NCI-H1930 (cell line): ENCODE results near the gene SNX25.
"Not testable (repeated sequence)": the region's sequence is repeated elsewhere in the genome, so short reads cannot be mapped to it uniquely, and the experiment has no call there.

ENCODE experiments used
- DNase-seq, 2 experiments: peaks; one replicate each; lab custom pipeline; 2025; lab: John Stamatoyannopoulos, UW

SNX25 gene

GRCh38 chr4:185305979-185306442 lies 96.6 kb downstream of the SNX25 start:
- DNase-seq, result peak; percentile 37 to 48

DNA sequence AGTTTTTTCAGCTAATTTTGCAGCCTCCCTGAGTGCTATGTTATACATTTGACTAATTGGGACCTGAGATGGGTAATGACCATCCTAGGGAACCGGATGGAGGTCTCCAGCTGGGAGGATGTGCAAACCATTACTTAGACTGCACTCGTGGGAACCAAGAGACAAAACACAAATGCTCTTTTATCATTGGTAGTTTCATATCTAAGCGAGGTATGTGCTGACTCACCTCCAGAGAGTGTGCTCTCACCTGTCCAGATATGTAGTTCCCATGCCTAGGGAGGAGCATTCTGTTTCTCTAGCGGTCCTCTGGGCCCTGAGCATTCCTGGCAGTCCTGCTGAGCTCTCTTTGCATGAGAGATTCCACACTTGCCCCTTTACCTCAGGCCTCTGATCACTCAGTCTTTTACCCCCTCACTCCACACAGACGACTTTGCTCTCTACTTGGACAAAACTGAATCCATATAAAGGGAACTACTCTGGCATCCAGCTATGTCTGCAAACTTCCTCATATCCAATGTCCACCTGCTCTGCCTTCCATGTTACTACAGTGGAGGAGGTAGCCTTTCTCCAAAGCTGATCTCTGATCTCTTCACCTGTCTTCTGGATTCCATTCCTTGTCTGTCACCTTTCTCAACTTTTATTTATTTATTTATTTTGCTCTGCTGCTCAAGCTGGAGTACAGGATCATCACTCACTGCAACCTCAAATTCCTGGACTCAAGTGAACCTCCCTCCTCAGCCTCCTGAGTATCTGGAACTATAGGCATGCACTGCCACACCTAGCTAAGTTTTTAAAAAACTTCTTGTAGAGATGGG lies 97.9 kb downstream of the SNX25 start:
- no peak for DNase-seq

DNA sequence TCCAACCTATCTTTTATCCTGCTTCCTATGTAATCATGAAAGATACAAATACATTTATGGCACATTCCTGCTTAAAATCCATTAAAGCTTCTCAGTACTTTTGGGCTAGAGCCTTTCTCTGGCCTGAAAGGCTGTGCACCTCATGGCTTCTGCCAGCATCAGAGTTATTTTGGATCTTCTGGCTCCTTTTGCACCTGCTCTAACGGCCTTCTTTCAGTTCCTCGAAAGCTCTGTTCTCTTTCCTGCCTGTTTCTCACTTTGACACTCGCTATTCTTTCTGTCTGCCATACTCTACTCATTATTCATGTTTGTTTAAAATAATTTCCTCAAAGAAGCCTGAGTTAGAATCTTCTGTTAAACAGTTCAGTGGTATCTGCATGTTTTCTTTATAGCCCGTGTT lies 100.4 kb downstream of the SNX25 start:
- no peak for DNase-seq

- no peak for DNase-seq
Observed at GRCh38 chr4:185311113-185311888, 101.9 kb downstream of the SNX25 start.

DNA sequence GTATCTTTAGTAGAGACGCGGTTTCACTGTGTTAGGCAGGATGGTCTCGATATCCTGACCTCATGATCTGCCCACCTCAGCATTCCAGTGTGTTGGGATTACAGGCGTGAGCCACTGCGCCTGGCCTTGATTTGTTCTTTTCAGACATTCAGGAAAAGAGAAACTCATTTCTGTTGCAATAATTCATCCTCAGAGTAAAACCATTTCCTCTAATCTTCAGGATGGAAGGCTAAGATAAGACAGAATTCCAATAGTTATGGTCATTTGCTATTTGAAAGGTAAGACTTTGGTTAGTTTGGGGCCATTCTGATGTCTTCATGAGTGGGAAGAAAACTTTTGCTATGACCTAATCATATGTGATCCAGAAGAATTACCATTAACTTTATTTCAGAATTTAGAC lies 103.3 kb downstream of the SNX25 start:
- DNase-seq, result no peak

DNA sequence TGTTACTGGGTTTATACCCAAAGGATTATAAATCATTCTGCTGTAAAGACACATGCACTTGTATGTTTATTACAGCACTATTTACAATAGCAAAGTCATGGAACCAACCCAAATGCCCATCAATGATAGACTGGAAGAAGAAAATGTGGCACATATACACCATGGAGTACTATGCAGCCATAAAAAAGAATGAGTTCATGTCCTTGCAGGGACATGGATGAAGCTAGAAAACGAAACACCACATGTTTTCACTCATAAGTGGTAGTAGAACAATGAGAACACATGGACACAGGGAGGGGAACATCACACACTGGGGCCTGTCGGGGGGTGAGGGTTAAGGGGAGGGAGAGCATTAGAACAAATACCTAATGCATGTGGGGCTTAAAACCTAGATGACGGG lies 108.1 kb downstream of the SNX25 start:
- DNase-seq, result not testable (repeated sequence)

GRCh38 chr4:185317880-185318279 lies 108.5 kb downstream of the SNX25 start:
- no peak for DNase-seq

- DNase-seq, result peak; percentile 8 to 11
Observed at GRCh38 chr4:185318679-185319078, 109.3 kb downstream of the SNX25 start.

DNA sequence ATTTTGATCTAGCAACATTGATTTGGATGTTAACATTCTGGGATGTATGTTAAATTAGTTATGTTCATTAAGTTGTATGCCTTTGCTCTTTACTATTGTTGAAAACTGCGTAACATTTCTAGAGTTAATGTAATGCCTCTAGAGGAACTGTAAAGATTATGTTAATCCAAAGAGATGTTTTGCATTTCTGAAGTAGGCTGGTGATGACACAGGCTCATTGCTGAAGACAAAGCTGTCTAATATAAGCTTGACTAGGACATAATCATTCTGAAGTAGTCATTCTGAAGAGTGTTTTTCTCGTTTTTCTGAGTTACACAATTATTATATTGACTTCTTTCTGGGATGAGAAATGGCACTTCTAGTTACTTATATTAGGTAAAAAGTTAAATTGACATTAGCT lies 113.4 kb downstream of the SNX25 start:
- DNase-seq, result no peak

DNA sequence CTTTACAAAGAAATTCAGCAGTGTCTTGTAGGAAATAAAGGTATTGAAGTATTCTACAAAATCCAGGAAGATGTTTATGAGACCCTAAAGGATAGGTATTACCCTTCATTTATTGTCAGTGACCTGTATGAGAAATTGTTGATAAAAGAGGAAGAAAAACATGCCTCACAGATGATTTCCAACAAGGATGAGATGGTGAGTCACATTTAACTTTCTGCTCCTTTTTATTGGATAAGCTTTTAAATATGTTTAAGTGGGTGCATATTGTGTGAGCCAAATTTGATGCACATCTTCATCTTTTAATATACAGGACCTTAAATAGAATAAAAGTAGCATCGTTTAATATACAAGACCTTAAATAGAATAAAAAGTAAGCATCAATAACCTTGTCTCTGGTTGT lies 114.2 kb downstream of the SNX25 start:
- no peak for DNase-seq

GRCh38 chr4:185324361-185324760 lies 115.0 kb downstream of the SNX25 start:
- DNase-seq, result not testable (repeated sequence)

- not testable (repeated sequence) for DNase-seq
Observed at GRCh38 chr4:185325721-185326120, 116.3 kb downstream of the SNX25 start.

- no peak for DNase-seq
Observed at GRCh38 chr4:185328586-185328985, 119.2 kb downstream of the SNX25 start.

DNA sequence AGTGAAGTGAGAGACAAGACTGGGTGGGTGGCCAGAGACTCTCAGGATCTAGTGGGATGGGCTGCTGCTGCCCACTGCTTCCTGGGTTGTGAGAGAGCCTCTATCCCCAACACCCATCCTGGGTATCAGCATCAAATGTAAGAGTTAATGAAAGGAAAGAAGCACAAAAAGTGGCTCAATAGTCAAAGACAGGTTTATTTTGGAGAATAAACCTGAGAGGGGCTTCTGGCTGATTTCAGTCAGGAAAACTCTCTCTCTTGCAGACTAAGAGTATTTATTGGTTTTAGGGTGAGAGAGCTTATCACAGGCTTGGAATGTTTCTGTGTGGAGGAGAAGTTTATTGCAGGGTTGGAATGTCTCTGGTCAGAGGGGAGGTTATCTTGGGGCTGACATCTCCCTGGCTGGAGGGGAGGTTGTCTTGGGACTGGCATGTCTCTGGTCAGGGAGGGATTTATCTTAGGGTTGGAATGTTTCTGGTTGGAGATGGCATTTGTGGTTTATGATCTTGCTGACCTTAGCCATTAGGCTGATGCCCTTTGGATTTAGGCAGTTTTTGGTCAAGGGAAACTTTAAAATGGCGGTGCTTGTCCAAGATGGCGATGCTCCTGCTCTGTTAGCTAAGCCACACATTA lies 120.6 kb downstream of the SNX25 start:
- not testable (repeated sequence) for DNase-seq

DNA sequence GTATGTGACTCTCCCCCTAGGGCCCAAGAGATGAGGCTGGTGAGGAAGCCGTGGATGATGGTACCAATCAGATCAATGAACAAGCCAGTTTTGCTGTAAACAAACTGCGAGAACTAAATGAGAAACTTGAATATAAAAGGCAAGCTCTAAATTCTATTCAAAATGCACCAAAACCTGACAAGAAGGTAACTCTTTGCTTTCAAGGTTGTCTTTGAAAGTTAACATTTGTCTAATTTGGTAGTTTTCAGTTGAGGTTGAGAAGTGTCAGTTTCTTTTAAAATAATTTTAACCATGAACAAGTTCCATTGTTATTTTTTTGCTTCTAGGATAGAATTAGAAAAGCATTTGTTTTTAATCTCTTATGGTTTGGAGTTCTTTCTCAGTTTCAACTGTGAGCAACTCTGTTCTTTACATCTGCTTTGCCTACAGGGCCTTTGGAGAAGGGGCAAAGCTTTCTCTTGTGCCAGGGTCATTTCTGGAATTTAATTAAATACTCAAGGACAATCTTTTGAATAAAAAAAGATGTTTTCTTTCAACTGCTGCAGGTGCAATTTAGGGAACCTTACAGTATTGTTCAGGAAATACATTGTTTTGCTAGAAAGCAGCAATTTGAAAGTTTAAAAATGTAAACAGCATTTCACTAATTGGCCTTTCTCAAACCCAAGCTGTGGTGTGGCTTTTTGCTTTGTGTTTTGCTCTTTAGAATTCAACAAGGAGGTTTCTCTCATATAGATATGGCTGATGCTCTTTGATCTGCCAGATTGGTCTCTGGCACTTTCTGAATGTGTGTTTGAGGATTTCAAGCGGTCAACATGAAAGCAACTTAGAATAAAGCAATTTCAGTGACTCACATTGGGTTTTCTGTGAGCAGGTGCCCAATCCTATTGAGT lies 123.4 kb downstream of the SNX25 start:
- DNase-seq, result peak; percentile 54 to 80

DNA sequence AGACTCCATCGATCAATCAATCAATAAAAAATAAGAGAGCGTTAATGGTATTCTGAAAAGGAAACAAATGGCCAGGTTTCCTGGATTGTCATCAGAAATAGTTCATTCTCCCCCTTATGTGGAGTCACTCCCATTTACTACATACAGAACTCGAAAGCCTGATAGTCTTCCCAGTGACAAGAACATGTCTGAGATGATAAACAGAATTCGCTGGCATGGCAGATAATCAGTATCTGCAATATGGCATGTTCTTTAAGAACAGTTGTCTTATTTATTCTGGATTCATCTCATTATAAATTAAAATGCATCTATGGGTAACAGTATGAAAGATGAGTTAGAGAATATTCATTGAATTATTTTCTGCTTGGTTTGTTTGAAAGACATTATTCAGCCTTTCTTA lies 124.9 kb downstream of the SNX25 start:
- no peak for DNase-seq

- DNase-seq, result no peak
Observed at GRCh38 chr4:185335579-185335978, 126.2 kb downstream of the SNX25 start.

- no peak for DNase-seq
Observed at GRCh38 chr4:185339941-185340340, 130.5 kb downstream of the SNX25 start.

- no peak for DNase-seq
Observed at GRCh38 chr4:185341377-185341776, 132.0 kb downstream of the SNX25 start.

DNA sequence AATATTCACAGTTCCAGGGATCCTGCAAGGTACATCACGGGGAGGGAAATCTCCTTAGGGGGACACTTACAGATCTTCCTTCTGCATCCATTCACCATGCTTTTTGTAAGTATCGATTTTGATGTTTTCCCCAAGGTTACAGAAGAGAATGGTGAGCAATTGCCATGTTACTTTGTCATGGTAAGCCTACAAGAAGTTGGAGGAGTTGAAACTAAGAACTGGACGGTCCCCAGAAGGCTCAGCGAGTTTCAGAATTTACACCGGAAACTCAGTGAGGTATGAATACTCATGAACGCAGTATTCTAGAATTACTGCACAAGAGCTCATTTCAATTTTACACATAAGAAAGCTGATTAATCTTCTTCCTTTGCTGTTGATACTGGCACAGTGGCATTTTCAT lies 132.4 kb downstream of the SNX25 start:
- DNase-seq, result no peak

DNA sequence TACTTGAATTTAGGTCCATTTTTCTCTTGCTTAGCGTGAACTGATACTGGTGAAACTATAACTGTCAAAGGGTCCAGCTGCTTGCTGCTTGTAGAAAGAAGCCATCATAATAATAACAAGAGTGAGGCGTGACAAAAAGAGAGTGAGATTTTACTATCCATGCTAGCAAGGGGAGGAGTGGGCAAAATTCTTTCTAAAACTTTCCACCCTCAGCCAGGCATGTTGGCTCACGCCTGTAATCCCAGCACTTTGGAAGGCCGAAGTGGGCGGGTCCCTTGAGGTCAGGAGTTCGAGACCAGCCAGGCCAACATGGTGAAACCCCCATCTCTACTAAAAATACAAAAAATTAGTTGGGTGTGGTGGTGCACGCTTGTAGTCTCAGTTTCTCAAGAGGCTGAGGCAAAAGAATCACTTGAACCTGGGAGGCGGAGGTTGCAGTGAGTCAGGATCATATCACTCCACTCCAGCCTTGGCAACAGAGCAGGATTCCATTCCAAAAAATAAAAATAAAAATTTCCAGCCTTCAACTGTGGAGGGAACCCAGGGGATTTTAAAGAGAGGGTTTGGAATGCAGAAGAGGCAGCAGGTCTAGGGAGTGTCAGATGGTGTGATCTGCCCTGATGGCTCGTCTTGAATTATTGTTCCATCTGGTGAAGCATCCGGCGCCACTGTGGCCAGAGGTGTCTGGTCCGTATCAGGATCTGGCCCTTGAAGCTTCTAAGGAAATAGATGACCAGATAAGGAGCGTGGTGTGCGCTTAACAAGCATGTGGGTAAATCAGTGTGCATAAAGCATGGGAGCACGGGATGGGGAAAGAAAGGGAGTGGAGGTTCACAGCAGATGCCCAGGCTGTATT lies 134.6 kb downstream of the SNX25 start:
- DNase-seq, result no peak
